K562 (cell line): ENCODE data around the gene IQUB. TPM values are rescaled to one million over a fixed set of nuclear protein-coding genes. Genes with fewer than 3 reads are reported as not detected.

Experiments used
- CAMTA2 ChIP-seq: fragments of 250-450 bp; sonication (Bioruptor Pico); conservative IDR thresholded peaks from 2 replicates; pipeline ENCODE4 v1.5.1; 2022
- CREB3L1 ChIP-seq: fragments of 450-650 bp; IDR thresholded peaks from 2 replicates; pipeline ENCODE4 v1.6.1; 2014; ENCODE audit warnings: low read depth, mild to moderate bottlenecking, moderate library complexity, borderline replicate concordance
- GTF2E2 ChIP-seq: fragments of 200-800 bp; sonication (Bioruptor generic); IDR thresholded peaks from 2 replicates; pipeline ENCODE4 v1.6.1; 2016; ENCODE audit warnings: missing genetic modification characterization, missing compliant biosample characterization
- GTF2F1 ChIP-seq: IDR thresholded peaks from 2 replicates; pipeline ENCODE4 v1.6.1; 2011; ENCODE audit warnings: low read depth, low read length, improper control_type of control experiment
- MTA1 ChIP-seq: fragments of 450-650 bp; IDR thresholded peaks from 2 replicates; pipeline ENCODE4 v1.6.1; 2017; ENCODE audit warnings: borderline replicate concordance
- NBN ChIP-seq: fragments of 450-650 bp; IDR thresholded peaks from 2 replicates; pipeline ENCODE4 v1.6.1; 2016; ENCODE audit warnings: low read depth, mild to moderate bottlenecking
- NCOA1 ChIP-seq: fragments of 450-650 bp; IDR thresholded peaks from 2 replicates; pipeline ENCODE4 v1.6.1; 2016; ENCODE audit warnings: low read depth
- NKRF ChIP-seq: fragments of 450-650 bp; IDR thresholded peaks from 2 replicates; pipeline ENCODE4 v1.6.1; 2016; ENCODE audit warnings: borderline replicate concordance
- PRPF4 ChIP-seq: fragments of 200-400 bp; formaldehyde crosslinking; IDR thresholded peaks from one replicate; pipeline ENCODE4 v1.6.1; 2017; ENCODE audit warnings: low read length, low read depth, mild to moderate bottlenecking; ENCODE audit not compliant: insufficient read depth, poor library complexity, severe bottlenecking
- RBM22 ChIP-seq: fragments of 200-400 bp; formaldehyde crosslinking; IDR thresholded peaks from 2 replicates; pipeline ENCODE4 v1.6.1; 2018; ENCODE audit warnings: low read length, low read depth; ENCODE audit not compliant: poor library complexity, severe bottlenecking
- TARDBP ChIP-seq: fragments of 450-650 bp; IDR thresholded peaks from 2 replicates; pipeline ENCODE4 v1.6.1; 2016
- U2AF2 ChIP-seq: fragments of 200-400 bp; formaldehyde crosslinking; optimal IDR thresholded peaks from 2 replicates; pipeline ENCODE3; 2017; ENCODE audit warnings: low read depth, mild to moderate bottlenecking, low read length
- ZNF277 ChIP-seq: fragments of 250-450 bp; sonication (Bioruptor Pico); IDR thresholded peaks from 2 replicates; pipeline ENCODE4 v1.8.0; 2022; ENCODE audit warnings: inconsistent platforms, mild to moderate bottlenecking, moderate library complexity, borderline replicate concordance
- ZNF764 ChIP-seq: fragments of 250-450 bp; sonication (Bioruptor Pico); IDR thresholded peaks from 2 replicates; pipeline ENCODE4 v1.4.0; 2020; ENCODE audit warnings: low read depth, mild to moderate bottlenecking, moderate library complexity
- ZNF780A ChIP-seq: fragments of 250-450 bp; sonication (Bioruptor Pico); IDR thresholded peaks from 2 replicates; pipeline ENCODE4 v1.5.0; 2021; ENCODE audit warnings: mild to moderate bottlenecking
- polyA plus RNA-seq, 8 experiments: library from polyadenylated mRNA; depleted of rRNA in 4 of 8; stranded (reverse) in 5 of 8; unstranded in 3 of 8; fragments of >200 nt; fragmentation: Nextera tagmentation in 2 of 8; fragmentation: Illumina TruSeq in 1 of 8; extraction: Ambion mirVana in 2 of 8; extraction: Trizol in 1 of 8; gene quantifications; 2 replicates each; pipeline versions ENCODE4 v1.2.1 to v1.2.3, GENCODE V29; 2011 to 2014; ENCODE audit warnings: inconsistent platforms in 1 of 8, missing spikeins in 1 of 8
- total RNA-seq, 7 experiments: library from RNA; depleted of rRNA in 6 of 7; stranded (reverse); fragments of >200 nt in 6 of 7; fragmentation: Illumina TruSeq in 2 of 7; extraction: Trizol in 2 of 7; gene quantifications; 2 replicates each; pipeline versions ENCODE4 v1.2.1 to v1.2.3, GENCODE V29; 2011 to 2021; ENCODE audit warnings: low replicate concordance in 1 of 7

Gene IQUB
- total and polyA plus RNA-seq, 9 of the 15 experiments (the other 6 are each of a cell fraction or from before 2014, with no cell fraction given) = 0.62 to 2.6 (median 1.4) TPM

GRCh38 chr7:123498601-123499000 is 35.8 kb downstream of the IQUB start (continued):
- TF ChIP-seq CREB3L1 (no peak), CAMTA2 (no peak), ZNF780A (no peak), NKRF (no peak), GTF2E2 (tag) (no peak), ZNF277 (CRISPR knock-in tag) (no peak), MTA1 (no peak), NCOA1 (no peak), U2AF2 (no peak), RBM22 (no peak), PRPF4 (no peak), TARDBP (no peak), GTF2F1 (no peak), NBN (0 out of 2 replicates have a peak, but pooled peaks have one; percentile 35), ZNF764 (CRISPR knock-in tag) (no peak)
